Measurements from ENCODE around the gene SFXN4. TPM values are rescaled to one million over a fixed set of nuclear protein-coding genes. Genes with fewer than 3 reads are reported as not detected.
A peak's percentile ranks its signal among the peaks of the same experiment; 100 is the strongest.

Gene SFXN4
- total RNA-seq, 1 donor from 2014 or later: 21.7 TPM

DNA sequence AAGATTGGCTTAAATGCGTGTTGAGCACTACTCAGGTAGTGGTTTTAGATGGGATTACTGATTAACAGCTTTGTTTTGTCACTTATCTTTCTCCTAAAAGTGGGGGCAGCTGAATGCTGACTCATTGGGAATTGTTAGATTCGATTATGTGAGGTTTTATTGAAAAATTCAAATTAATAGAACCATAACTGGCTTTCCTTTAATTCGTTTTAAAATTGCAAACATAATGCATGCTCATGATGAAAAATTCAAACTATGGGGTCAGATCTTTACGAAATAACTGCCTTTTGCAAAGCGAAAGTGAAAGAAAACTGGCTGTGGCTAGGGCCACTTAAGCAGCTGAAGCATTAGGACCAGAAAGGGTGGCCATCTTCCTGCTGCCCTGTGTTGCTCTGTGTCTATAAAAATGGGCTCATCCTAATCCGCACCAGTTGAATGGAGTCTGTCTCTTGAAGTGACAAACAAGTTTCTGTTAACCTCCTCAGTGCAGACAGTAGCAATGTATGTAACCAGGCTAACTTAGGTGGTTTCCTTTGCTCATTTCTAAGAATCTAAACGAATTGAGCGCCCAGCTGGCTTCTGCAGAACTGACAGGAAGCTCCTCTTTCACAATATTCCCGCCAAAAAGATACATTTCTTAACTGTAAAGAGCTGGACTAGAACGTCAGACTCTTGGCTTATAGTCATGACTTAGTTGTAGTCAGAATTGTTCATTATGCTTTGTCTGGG is 33.8 kb downstream of the SFXN4 start:
- POLR2A ChIA-PET: interaction anchor here (1.2 kb wide), 1 partner anchor 51 kb away, joined by 5 read pairs; the partner anchor contains the start of gene EIF3A
- H3K4me1 Mint-ChIP-seq: peaks cover 17% of the 10 kb centered on the region
- H3K4me3 Mint-ChIP-seq: peak overlapping the region; percentile 84
- TF ChIP-seq, protein P1, sequence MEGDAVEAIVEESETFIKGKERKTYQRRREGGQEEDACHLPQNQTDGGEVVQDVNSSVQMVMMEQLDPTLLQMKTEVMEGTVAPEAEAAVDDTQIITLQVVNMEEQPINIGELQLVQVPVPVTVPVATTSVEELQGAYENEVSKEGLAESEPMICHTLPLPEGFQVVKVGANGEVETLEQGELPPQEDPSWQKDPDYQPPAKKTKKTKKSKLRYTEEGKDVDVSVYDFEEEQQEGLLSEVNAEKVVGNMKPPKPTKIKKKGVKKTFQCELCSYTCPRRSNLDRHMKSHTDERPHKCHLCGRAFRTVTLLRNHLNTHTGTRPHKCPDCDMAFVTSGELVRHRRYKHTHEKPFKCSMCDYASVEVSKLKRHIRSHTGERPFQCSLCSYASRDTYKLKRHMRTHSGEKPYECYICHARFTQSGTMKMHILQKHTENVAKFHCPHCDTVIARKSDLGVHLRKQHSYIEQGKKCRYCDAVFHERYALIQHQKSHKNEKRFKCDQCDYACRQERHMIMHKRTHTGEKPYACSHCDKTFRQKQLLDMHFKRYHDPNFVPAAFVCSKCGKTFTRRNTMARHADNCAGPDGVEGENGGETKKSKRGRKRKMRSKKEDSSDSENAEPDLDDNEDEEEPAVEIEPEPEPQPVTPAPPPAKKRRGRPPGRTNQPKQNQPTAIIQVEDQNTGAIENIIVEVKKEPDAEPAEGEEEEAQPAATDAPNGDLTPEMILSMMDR (IDR thresholded peaks at IDR 0.05): no peak
- no peaks in the 10 kb centered on the region for H3K9me3 Mint-ChIP-seq
- peak overlapping the region; percentile 85 for H3K27ac Mint-ChIP-seq
- intact Hi-C loops (cut with micrococcal nuclease): loop anchor here (5.0 kb wide), 1 partner anchor 49 kb away; the partner anchor contains the start of gene EIF3A
- no peaks in the 10 kb centered on the region for H3K27me3 Mint-ChIP-seq
- CTCF ChIA-PET: interaction anchor here (0.6 kb wide), 1 partner anchor 95 kb away, joined by 3 read pairs; no protein-coding TSS in a partner anchor
- DNase-seq: no peak
- peak; percentile 64 for ATAC-seq (ENCODE audit: low read depth)
- peaks cover 37% of the 10 kb centered on the region for H3K36me3 Mint-ChIP-seq (ENCODE audit: low read depth)

DNA sequence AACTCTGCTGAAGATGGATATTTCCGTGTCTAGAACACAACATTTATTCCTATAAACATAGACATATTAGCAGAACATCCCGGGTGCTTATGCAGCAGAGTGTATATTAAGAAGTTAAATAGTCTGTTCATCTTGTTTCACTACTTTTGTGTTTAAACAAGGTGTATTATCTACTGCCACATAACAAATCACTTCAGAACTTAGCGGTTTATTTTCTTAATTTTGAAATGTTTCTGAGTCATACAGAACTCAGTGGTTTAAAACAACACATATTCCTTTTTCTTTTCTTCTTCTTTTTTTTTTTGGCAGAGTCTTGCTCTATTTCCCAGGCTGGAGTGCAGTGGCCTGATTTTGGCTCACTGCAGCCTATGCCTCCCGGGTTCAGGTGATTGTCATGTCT is 35.8 kb downstream of the SFXN4 start:
- POLR2A ChIA-PET: no interaction called here
- intact Hi-C loops (cut with micrococcal nuclease): loop anchor here (5.0 kb wide), 1 partner anchor 47 kb away; the partner anchor contains the start of gene EIF3A
- Mint-ChIP-seq H3K27me3 (no peaks in the 10 kb centered on the region), H3K9me3 (no peaks in the 10 kb centered on the region), H3K4me1 (peaks cover 17% of the 10 kb centered on the region), H3K27ac (no peak overlapping the region), H3K4me3 (no peak overlapping the region), H3K36me3 (ENCODE audit: low read depth) (peaks cover 45% of the 10 kb centered on the region)
- CTCF ChIA-PET: no interaction called here
- DNase-seq: no peak
- no peak for ATAC-seq (ENCODE audit: low read depth)
- TF ChIP-seq, protein P1 (IDR thresholded peaks at IDR 0.05): no peak

DNA sequence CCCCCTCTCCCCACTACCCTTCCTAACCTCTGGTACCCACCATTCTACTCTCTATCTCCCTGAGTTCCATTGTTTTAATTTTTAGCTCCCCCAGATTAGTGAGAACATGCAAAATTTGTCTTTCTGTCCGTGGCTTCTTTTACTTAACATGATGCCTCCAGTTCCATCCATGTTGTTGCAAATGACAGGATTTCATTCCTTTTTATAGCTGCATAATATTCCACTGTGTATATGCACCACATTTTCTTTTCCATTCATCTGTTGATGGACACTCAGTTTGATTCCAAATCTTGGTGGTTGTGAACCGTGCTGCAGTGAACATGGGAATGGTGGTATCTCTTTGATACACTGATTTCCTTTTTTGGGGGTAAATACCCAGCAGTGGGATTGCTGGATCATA is 39.6 kb downstream of the SFXN4 start:
- TF ChIP-seq, protein P1 (IDR thresholded peaks at IDR 0.05): no peak
- ChIA-PET CTCF (no interaction called here), POLR2A (interaction anchor here (0.7 kb wide), 1 partner anchor 10 kb away, joined by 14 read pairs; no protein-coding TSS in a partner anchor)
- intact Hi-C loops (cut with micrococcal nuclease): no loop called here
- Mint-ChIP-seq H3K4me3 (no peak overlapping the region), H3K27ac (no peak overlapping the region), H3K36me3 (ENCODE audit: low read depth) (peaks cover 53% of the 10 kb centered on the region), H3K9me3 (no peaks in the 10 kb centered on the region), H3K27me3 (no peaks in the 10 kb centered on the region), H3K4me1 (peaks cover 6% of the 10 kb centered on the region)
- DNase-seq (no peak), ATAC-seq (ENCODE audit: low read depth) (no peak)

DNA sequence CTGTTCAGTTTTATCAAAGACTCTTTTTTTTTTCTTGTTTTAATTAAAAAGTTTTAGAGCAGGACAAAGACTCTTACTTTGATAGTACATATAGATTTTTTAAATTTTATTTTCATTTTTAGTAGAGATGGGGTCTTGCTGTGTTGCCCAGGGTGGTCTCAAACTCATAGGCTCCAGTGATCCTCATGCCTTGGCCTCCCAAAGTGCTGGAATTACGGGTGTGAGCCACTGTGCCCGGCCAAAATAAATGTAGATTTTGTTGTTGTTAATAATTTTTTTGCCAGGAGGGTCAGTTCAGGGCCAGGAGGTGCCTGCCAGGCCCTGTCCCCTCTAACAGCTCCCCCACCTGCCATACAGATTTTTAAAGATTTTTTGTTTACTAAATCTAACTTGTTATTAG is 44.6 kb downstream of the SFXN4 start:
- ChIA-PET CTCF (no interaction called here), POLR2A (no interaction called here)
- TF ChIP-seq, protein P1 (IDR thresholded peaks at IDR 0.05): no peak
- ATAC-seq (ENCODE audit: low read depth) (no peak), DNase-seq (no peak)
- intact Hi-C loops (cut with micrococcal nuclease): no loop called here
- H3K27ac Mint-ChIP-seq: no peak overlapping the region
- H3K4me1 Mint-ChIP-seq: peaks cover 4% of the 10 kb centered on the region
- no peaks in the 10 kb centered on the region for H3K9me3 Mint-ChIP-seq
- peaks cover 46% of the 10 kb centered on the region for H3K36me3 Mint-ChIP-seq (ENCODE audit: low read depth)
- H3K4me3 Mint-ChIP-seq: no peak overlapping the region
- no peaks in the 10 kb centered on the region for H3K27me3 Mint-ChIP-seq

DNA sequence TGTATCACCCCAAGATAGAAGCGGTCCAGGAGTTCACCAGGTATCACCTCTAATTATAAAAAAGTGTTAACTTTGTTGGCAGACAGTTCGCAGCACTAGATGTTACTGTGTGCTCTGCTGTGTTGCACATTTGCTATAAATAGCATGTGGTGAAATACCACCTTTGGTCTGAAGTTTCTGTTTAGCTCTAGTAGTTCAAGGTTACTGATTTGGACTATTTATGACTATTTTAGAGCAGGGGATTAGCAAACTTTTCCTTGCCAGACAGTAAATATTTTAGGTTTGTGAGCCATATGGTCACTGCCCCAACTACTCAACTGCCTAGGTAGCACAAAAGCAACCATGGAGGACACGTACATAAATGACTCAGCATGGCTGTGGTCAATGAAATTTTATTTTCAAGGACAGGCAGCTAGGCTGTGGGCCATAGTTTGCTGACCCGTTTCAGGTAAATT is 45.1 kb downstream of the SFXN4 start:
- no peak for DNase-seq
- no peaks in the 10 kb centered on the region for H3K9me3 Mint-ChIP-seq
- TF ChIP-seq, protein P1 (IDR thresholded peaks at IDR 0.05): no peak
- no peaks in the 10 kb centered on the region for H3K27me3 Mint-ChIP-seq
- CTCF ChIA-PET: no interaction called here
- peaks cover 4% of the 10 kb centered on the region for H3K4me1 Mint-ChIP-seq
- no peak overlapping the region for H3K27ac Mint-ChIP-seq
- intact Hi-C loops (cut with micrococcal nuclease): no loop called here
- POLR2A ChIA-PET: no interaction called here
- no peak overlapping the region for H3K4me3 Mint-ChIP-seq
- H3K36me3 Mint-ChIP-seq (ENCODE audit: low read depth): peaks cover 44% of the 10 kb centered on the region
- ATAC-seq (ENCODE audit: low read depth): no peak
